Activated naive CD4-positive, alpha-beta T cell treated with anti-CD3 and anti-CD28 coated beads, Interleukin-2, amount 10 ng/mL, durations not matched to agents 7 days and 5 days (primary cell): Measurements from ENCODE around the gene PTBP3.

Experiments used
- CTCF ChIA-PET: fragments of 350-600 bp; sonication (Branson Sonifier 250); formaldehyde crosslinking; loops from one replicate; lab custom pipeline; 2021; ENCODE audit warnings: antibody characterized with exemption; lab: Charles Lee
- DNase-seq: peaks from one replicate; pipeline ENCODE4 v3.0.0-alpha.2; 2020
- H3K27ac Mint-ChIP-seq: one replicate; pipeline ENCODE4 v1.8.0; 2021; ENCODE audit warnings: mild to moderate bottlenecking, moderate library complexity, mixed read lengths
- H3K27me3 Mint-ChIP-seq: one replicate; pipeline ENCODE4 v1.8.0; 2021; ENCODE audit warnings: mild to moderate bottlenecking, mixed read lengths
- H3K36me3 Mint-ChIP-seq: one replicate; pipeline ENCODE4 v1.8.0; 2021; ENCODE audit warnings: mixed read lengths
- H3K4me1 Mint-ChIP-seq: one replicate; pipeline ENCODE4 v1.8.0; 2021; ENCODE audit warnings: mixed read lengths
- H3K4me3 Mint-ChIP-seq: one replicate; pipeline ENCODE4 v1.8.0; 2021; ENCODE audit warnings: mild to moderate bottlenecking, moderate library complexity, mixed read lengths
- H3K9me3 Mint-ChIP-seq: one replicate; pipeline ENCODE4 v1.8.0; 2021; ENCODE audit warnings: mixed read lengths

PTBP3 gene

DNA sequence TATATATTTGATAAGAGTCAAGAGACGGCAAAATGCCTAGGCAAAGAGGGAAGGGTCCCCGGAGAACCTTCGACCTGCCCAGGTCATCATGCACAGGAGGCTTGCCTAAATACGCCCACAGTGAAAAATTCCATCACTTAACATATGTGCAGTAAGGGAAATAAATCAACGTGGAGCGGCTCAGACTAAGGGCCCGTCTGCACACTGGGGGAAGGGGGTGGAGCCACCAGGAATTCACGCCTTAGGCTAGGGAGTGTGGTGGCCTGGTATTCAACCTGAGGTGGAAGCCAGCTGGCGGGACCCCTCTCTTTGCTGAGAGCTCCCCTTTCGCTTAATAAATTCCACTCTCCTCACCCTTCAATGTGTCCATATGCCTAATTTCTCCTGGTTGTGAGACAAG, 8.3 kb downstream of the PTBP3 start:
- CTCF ChIA-PET, result interaction anchor here (1.7 kb wide), 1 partner anchor 8 kb away, joined by 5 read pairs; no protein-coding TSS in a partner anchor
- Mint-ChIP-seq H3K4me1 (peaks cover 41% of the 10 kb centered on the region), H3K9me3 (peaks cover 14% of the 10 kb centered on the region), H3K27me3 (no peaks in the 10 kb centered on the region), H3K4me3 (no peak overlapping the region), H3K36me3 (peaks cover 49% of the 10 kb centered on the region), H3K27ac (no peak overlapping the region)
- DNase-seq, result no peak

DNA sequence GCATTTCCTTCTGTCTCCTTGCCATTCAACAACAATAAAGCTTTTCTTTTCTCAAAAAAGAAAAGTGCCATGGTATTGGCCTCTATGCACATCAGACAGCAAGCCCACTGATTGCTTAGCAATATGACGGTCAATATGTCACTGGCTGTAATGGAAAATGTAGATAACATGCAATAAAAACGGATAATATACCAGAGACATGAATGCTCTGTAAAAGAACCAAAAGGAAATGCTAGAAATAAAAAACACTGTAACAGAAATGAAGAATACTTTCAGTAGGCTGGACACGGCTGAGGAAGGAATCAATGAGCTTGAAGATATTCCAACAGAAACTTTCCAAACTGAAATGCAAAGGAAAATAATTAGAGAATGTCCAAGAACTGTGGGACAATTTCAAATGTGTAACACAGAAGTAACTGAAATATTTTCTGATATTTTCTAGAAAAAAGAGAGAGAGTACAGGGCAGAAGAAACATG, 10.0 kb downstream of the PTBP3 start:
- Mint-ChIP-seq H3K4me1 (peaks cover 43% of the 10 kb centered on the region), H3K4me3 (no peak overlapping the region), H3K27me3 (no peaks in the 10 kb centered on the region), H3K36me3 (peaks cover 59% of the 10 kb centered on the region), H3K27ac (no peak overlapping the region), H3K9me3 (peaks cover 14% of the 10 kb centered on the region)
- no peak for DNase-seq
- CTCF ChIA-PET, result no interaction called here

DNA sequence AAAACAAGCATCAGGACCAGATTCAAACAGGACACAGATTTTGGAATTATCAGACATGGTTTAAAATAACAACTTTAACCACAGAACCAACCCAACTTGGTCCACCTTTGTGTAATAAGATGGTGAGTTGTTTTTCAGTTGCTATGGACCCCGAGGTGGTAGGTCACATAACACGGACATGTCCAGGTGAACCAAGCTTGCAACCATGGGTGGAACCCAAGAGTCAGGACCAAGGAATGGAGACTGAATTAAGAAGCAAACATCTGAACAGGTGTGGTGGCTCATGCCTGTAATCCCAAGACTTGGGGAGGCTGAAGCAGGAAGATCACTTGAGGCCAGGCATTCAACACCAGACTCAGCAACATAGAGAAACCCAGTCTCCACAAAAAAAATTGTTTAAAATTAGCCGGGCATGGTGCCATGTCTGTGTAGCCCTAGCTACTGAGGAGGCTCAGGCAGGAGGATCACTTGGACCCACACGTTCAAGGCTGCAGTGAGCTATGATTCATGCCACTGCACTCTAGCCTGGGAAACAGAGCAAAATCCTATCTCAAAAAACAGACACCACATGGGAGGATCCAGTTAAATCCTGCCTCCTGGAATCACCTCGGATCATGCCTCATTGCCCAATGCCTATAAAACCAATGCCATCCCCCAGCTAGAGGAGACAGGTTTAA, 10.6 kb downstream of the PTBP3 start:
- H3K36me3 Mint-ChIP-seq, result peaks cover 60% of the 10 kb centered on the region
- DNase-seq, result no peak
- no peaks in the 10 kb centered on the region for H3K27me3 Mint-ChIP-seq
- peaks cover 14% of the 10 kb centered on the region for H3K9me3 Mint-ChIP-seq
- peaks cover 43% of the 10 kb centered on the region for H3K4me1 Mint-ChIP-seq
- H3K27ac Mint-ChIP-seq, result no peak overlapping the region
- CTCF ChIA-PET, result no interaction called here
- no peak overlapping the region for H3K4me3 Mint-ChIP-seq

DNA sequence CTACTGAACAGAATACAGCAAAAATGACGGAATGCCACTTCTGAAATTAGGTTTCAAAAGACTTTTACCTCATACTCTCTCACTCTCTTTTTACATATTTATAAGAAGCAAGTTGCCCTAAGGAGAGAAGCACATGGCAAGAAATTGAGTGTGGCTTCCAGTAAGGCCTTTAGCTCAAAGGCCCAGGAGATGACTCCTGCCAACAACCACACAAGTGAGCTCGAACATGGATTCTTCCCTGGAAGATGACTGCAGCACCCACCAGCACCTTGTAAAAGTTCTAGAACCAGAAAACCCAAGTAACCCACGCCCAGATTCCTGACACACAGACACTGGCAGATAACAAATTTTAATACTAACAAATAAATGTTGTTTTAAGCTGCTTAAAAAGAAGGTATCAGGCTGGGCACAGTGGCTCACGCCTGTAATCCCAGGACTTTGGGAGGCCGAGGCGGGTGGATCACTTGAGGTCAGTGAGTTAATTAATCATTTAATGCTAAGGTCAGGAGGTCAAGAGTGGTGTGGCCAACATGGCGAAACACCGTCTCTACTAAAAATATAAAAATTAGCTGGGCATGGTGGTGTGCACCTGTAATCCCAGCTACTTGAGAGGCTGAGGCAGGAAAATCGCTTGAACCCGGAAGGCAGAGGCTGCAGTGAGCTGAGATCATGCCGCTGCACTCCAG, 17.0 kb downstream of the PTBP3 start:
- Mint-ChIP-seq H3K4me1 (peaks cover 64% of the 10 kb centered on the region), H3K9me3 (no peaks in the 10 kb centered on the region), H3K4me3 (peak overlapping the region; percentile 40), H3K27me3 (no peaks in the 10 kb centered on the region), H3K27ac (peak overlapping the region; percentile 90), H3K36me3 (peaks cover 57% of the 10 kb centered on the region)
- CTCF ChIA-PET, result interaction anchor here (1.0 to 2.7 kb wide), 2 partner anchors 10 to 16 kb away, joined by 5 to 8 read pairs; partner anchors contain the start of gene PTBP3
- no peak for DNase-seq

DNA sequence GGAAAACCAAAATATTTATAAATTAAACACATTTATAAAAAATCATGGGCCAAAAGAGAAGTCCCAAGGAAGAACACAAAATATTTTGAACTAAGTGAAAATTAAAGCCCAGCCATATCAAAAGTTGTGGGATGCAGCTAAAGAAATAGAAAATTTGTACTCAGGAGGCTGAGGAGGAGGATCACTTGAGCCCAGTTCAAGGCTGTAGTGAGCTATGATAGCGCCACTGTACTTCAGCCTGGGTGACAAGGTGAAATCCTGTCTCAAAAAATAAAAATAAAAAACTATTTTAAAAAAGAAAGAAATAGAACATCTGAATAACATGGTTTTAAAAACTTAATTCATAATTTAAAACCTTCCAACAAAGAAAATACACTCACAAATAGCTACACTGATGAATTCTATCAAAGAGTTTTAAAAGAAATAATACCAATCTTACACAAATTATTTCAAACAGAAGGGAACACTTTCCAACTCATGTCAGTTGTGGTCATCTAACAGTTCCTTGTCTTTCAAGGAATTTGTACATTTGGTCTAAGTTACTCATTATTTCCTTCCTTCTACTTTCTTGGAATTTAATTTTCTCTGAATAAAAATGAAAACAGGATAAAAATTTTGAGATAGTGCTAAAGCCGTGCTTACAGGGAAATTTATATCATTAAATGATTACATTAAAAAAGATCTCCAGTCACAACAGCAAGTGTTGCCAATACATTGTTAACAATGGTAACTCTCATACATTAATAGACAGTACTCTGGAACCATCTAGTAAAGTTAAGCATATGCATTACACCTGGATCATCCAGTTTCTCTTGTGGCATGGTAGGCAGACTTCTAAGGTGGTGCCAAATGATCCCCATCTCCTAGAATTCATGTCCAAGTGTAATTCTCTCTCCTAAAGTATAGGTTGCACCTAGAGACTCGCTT, 17.8 kb downstream of the PTBP3 start:
- H3K36me3 Mint-ChIP-seq, result peaks cover 59% of the 10 kb centered on the region

DNA sequence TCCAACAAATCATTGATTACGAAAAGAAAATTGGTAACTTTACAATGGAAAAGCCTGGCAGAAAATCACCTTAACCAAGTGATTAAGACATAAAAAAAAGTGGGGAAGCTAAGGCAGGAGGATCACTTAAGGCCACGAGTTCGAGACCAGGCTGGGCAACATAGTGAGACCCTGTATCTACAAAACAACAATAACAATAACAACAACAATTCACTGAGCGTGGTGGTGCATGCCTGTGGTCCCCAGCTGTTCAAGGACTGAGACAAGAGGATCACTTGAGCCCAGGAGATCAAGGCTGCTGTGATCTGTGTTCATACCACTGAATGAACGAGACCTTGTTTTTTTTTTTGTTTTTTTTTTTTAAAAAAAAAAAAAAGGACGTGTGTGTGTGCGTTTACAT, 21.3 kb downstream of the PTBP3 start:
- Mint-ChIP-seq H3K27me3 (no peaks in the 10 kb centered on the region), H3K27ac (no peak overlapping the region), H3K4me1 (peaks cover 39% of the 10 kb centered on the region), H3K4me3 (no peak overlapping the region), H3K9me3 (no peaks in the 10 kb centered on the region), H3K36me3 (peaks cover 37% of the 10 kb centered on the region)
- CTCF ChIA-PET, result no interaction called here
- no peak for DNase-seq

More for the DNA sequence above, 17.8 kb downstream of the PTBP3 start:
- CTCF ChIA-PET, result no interaction called here
- no peak for DNase-seq
- Mint-ChIP-seq H3K4me3 (peak overlapping the region; percentile 0), H3K9me3 (no peaks in the 10 kb centered on the region), H3K27ac (peak overlapping the region; percentile 90), H3K4me1 (peaks cover 65% of the 10 kb centered on the region), H3K27me3 (no peaks in the 10 kb centered on the region)

DNA sequence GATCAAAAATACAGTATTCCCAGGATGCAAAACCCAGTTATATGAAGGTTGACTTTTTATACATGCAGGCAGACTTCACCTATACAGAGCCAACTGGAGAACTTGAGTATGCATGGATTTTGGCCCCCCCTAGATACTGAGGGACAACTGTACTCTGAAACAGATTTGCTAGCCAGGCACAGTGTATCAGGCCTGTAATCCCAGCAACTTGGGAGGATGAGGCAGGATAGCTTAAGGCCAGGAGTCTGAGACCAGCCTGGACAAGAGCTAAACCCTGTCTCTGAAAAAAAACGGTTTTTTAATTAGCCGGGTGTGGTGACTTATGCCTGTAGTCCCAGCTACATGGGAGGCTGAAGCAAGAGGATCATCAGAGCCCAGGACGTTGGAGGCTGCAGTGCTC, 21.9 kb downstream of the PTBP3 start:
- peaks cover 36% of the 10 kb centered on the region for H3K36me3 Mint-ChIP-seq
- no peaks in the 10 kb centered on the region for H3K27me3 Mint-ChIP-seq
- H3K4me1 Mint-ChIP-seq, result peaks cover 33% of the 10 kb centered on the region
- CTCF ChIA-PET, result no interaction called here
- no peak for DNase-seq
- no peaks in the 10 kb centered on the region for H3K9me3 Mint-ChIP-seq
- H3K4me3 Mint-ChIP-seq, result no peak overlapping the region
- no peak overlapping the region for H3K27ac Mint-ChIP-seq

DNA sequence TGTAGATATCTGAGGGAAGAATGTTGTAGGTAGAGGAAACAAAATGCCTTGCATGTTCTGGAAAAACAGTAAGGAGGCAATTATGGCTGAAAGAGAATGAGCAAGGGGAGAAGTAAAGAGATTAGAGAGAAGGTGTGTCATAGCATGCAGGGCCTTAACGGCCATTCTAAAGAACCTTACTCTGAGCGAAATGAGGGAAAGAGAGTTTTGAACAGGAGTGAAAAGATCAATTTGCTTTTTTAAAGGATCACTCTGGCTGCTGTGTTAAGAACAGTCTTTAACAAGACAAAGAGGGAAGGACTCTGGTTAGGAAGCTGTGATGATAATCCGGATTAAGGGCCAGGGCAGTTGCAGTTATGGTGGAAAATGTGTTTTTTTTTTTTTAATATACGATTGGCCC, 22.6 kb downstream of the PTBP3 start:
- no peaks in the 10 kb centered on the region for H3K9me3 Mint-ChIP-seq
- H3K27me3 Mint-ChIP-seq, result no peaks in the 10 kb centered on the region
- DNase-seq, result no peak
- peaks cover 29% of the 10 kb centered on the region for H3K36me3 Mint-ChIP-seq
- peaks cover 26% of the 10 kb centered on the region for H3K4me1 Mint-ChIP-seq
- H3K27ac Mint-ChIP-seq, result no peak overlapping the region
- CTCF ChIA-PET, result no interaction called here
- no peak overlapping the region for H3K4me3 Mint-ChIP-seq

DNA sequence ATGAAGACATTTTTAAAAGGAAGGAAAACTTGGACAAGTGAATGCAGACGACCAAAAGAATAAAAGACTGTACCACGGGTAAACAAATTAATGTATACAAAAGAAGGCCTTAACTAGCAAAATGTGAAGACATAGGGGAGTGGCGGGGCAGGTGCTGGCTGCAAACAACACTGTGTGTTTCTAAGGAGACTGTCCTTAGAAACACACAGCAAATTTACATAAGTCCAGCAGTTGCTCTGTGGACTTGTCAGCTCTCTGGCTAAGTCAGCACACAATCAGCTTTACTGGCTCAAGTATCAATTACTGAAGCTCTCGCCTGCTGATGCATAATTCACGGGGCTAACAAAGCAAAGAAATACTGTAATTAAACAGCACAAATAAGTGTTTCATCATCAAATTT, 24.8 kb downstream of the PTBP3 start:
- H3K9me3 Mint-ChIP-seq, result no peaks in the 10 kb centered on the region
- peaks cover 7% of the 10 kb centered on the region for H3K4me1 Mint-ChIP-seq
- no peak overlapping the region for H3K27ac Mint-ChIP-seq
- CTCF ChIA-PET, result no interaction called here
- DNase-seq, result no peak
- no peaks in the 10 kb centered on the region for H3K27me3 Mint-ChIP-seq
- H3K4me3 Mint-ChIP-seq, result no peak overlapping the region
- peaks cover 20% of the 10 kb centered on the region for H3K36me3 Mint-ChIP-seq

DNA sequence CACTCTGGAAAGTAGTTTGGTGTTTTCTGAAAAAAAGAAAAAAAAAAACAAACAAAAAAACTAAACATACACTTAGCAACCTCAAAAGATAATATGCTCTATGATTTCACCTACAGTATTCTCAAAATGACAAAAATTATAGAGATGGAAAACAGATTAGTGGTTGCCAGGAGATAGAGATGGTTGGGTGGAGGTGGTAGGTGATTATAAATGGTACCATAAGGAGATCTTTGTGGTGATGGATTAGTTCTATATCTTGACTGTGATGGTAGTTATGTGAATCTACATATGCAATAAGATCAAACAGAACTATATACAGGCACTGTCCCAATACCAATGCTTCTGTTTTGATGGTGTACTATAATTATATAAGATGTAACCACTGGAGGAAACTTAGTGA, 32.0 kb downstream of the PTBP3 start:
- CTCF ChIA-PET, result no interaction called here
- no peak for DNase-seq
- Mint-ChIP-seq H3K27me3 (no peaks in the 10 kb centered on the region), H3K4me3 (no peak overlapping the region), H3K9me3 (no peaks in the 10 kb centered on the region), H3K4me1 (peaks cover 25% of the 10 kb centered on the region), H3K36me3 (peaks cover 23% of the 10 kb centered on the region), H3K27ac (no peak overlapping the region)

DNA sequence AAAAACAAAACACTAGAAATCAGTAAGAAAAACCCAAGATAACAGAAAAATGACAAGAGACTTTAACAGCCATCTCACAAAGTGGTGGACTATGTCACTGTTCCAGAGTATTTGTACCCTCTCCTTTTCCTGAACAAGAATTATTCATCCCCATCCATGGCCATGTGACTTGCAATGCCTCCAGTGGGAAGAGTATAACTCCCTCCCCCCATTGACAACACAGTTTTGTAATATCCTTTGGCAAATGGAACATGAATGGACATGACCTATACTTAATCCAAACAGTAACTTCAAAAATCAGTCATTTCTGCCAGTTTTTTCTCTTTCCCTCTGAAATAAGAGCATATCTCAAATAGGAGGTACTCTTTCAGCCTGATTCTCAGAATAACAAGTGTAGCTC, 33.9 kb downstream of the PTBP3 start:
- Mint-ChIP-seq H3K4me1 (peaks cover 25% of the 10 kb centered on the region), H3K36me3 (peaks cover 32% of the 10 kb centered on the region), H3K27ac (peak overlapping the region; percentile 37), H3K27me3 (no peaks in the 10 kb centered on the region), H3K9me3 (no peaks in the 10 kb centered on the region), H3K4me3 (no peak overlapping the region)
- CTCF ChIA-PET, result no interaction called here
- no peak for DNase-seq

DNA sequence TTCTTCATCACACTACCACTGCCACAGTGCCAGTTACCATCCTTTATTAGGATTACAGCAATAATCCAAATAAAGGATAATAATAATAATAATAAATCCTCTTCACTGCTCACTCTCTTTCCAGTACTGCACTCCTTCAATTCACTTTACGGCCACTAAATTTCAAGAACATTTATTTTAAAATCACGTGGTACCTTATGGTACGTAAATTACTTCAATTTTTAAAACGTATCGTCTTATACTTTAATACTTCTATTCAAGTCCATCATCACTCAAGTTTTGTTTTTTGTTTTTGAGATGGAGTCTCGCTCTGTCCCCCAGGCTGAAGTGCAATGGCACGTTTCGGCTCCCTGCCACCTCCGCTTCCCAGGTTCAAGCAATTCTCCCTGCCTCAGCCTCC, 36.5 kb downstream of the PTBP3 start:
- Mint-ChIP-seq H3K27ac (no peak overlapping the region), H3K9me3 (no peaks in the 10 kb centered on the region), H3K4me3 (no peak overlapping the region), H3K36me3 (peaks cover 48% of the 10 kb centered on the region), H3K27me3 (no peaks in the 10 kb centered on the region), H3K4me1 (peaks cover 14% of the 10 kb centered on the region)
- no peak for DNase-seq
- CTCF ChIA-PET, result no interaction called here

DNA sequence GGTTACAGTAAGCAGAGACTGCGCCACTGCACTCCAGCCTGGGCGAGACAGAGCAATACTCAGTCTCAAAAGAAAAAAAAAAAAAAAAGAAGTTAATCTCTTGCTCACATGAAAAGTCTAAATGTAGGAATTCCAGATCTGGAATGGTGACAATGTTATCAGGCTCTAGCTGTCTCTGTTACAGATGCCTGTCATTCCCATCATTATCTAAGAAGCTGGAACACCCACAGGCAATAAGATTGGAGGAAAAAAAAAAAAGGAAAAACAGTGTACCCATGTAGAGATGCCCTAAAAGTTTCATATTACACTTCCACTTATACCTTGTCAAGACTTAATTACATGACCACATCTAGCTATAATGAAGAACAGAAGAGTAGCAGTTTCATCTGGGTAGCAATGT, 38.2 kb downstream of the PTBP3 start:
- no peak overlapping the region for H3K4me3 Mint-ChIP-seq
- no peaks in the 10 kb centered on the region for H3K9me3 Mint-ChIP-seq
- H3K27me3 Mint-ChIP-seq, result no peaks in the 10 kb centered on the region
- H3K36me3 Mint-ChIP-seq, result peaks cover 47% of the 10 kb centered on the region
- H3K27ac Mint-ChIP-seq, result no peak overlapping the region
- H3K4me1 Mint-ChIP-seq, result peaks cover 3% of the 10 kb centered on the region
- no peak for DNase-seq
- CTCF ChIA-PET, result no interaction called here

DNA sequence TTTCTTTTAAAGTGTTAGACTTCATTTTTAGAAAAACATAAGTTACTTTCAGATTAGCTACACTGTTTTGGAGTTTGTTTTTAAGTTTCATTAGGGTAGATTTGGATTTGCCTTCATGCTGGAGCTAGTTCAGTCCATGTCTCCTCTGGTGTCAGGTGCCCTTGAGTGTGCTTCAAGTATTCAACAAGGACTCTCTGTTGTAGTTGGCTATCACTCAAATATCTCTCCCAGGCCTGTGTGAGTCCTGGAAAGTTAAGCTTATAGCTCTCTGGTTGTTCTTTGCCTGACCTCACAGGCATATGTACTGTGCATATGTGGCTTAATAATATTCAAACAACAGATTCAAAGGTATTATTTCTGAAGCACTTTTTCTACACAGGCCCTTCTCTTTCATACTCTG, 45.4 kb downstream of the PTBP3 start:
- no peak overlapping the region for H3K4me3 Mint-ChIP-seq
- CTCF ChIA-PET, result no interaction called here
- H3K36me3 Mint-ChIP-seq, result peaks cover 76% of the 10 kb centered on the region
- no peaks in the 10 kb centered on the region for H3K27me3 Mint-ChIP-seq
- H3K9me3 Mint-ChIP-seq, result peaks cover 36% of the 10 kb centered on the region
- peaks cover 3% of the 10 kb centered on the region for H3K4me1 Mint-ChIP-seq
- no peak overlapping the region for H3K27ac Mint-ChIP-seq
- DNase-seq, result no peak
